NCI-H510A treated with DMSO at 0.1 percent for 48 hours (cell line): Measurements from ENCODE around the gene TNFRSF19.
"Not testable (repeated sequence)": the region's sequence is repeated elsewhere in the genome, so short reads cannot be mapped to it uniquely, and the experiment has no call there.

Source experiments
- DNase-seq: peaks from one replicate; lab custom pipeline; 2025; lab: John Stamatoyannopoulos, UW

Gene TNFRSF19

DNA sequence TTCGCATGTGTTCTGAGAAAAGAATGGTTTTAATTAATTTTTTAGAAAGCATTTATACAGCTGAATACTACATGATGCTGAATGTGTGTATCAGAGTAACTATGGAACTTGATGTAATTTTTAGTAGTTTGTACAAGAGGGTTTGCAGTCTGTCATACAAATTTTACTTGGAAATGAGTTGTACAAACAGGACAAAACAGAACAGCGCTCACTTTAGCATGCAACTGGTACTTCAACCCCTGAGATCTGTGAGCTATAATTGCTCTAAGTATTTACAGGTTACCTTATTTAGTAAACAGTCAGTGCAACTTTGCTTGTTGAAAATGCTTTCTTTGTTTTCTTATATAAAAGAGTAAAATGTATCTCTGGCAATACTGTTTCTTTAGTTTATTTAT is 706 bp downstream of the TNFRSF19 start:
- DNase-seq = peak; percentile 38

DNA sequence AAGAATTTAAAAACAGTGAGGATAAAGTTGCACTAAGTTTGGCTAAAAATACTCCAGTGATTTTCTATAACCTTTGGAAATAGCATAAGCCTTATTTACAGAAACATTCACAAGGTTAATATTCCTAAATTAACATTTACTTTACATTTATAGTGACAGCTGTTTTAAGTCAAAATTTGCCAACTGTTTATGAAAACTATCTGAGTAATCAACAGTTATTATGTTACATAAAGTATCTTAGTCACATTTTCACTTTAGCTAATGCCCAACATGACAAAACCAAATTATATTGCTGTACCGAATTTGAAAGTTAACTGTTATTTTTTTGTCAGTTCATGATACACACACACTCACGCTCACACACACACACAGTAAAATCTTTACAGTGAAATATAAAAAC is 1.2 kb downstream of the TNFRSF19 start:
- no peak for DNase-seq

DNA sequence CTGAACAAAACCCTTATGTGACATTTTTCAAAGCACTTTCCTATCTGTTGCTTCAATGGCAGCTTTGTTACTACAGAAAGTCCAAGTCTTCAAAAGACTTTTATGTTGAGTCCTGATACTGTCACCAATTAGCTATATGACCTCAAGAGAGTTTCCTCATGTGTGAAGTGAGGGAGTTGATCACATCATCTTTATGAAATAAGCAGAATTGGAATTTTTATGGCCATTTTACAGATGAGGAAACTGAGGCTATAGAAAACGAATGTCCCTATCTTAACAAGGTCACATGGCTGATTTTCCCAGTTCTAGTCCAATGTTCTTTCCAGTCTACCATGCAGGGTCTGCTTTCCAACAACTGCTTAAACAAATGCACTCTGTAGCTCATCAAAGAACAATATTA is 2.6 kb downstream of the TNFRSF19 start:
- no peak for DNase-seq

DNA sequence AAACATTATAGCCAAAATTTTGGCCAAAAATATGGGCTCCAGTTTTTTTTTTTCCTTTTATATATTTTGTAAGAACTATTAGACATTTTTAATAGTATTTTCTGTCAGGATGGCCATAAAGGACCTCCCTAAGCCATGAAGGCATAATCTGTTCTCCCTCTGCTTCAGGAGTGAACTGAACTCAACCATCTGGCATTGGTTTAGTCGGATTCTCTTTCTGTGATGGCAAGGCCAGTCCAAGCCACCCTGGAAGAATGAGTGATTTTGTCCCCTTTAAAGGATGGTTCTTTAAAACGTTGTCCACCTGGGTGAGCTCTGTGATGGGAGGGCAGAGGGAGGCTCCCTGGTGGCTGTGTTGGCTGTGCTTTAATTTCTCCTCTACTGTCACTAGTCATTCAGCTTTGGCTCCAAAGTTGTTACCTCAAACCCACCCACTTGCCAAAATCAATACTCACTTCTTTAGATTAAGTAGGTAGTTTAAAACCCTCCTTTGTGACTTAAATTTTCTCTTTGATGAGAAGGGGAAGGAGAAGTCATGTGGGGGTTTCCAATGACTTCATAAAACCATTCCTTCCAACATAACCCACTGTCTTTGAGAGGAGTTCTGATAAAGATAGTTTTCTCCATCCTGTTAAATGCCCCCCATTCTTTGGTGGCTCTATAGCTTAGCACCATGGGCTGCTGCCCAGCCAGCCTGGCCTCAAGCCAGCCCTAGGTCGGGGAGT is 4.4 kb downstream of the TNFRSF19 start:
- no peak for DNase-seq

DNA sequence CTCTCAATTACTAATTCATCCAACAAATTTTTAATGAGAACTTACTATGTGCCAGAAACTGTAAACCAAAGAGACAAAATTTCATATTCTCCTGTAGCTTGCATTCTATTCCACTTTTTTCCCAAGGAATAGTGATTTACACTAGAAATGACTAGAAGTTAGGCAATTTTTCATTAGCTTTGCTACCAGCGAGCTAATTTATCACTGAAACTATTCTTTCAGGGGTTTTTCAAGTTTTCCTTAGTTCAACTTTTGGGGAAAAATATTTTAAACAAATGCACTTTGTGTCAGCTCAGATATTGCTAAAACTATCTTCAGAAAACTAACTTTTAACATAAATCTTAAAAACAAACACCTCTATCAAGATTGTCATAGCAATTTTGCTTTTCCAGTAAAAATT is 5.4 kb downstream of the TNFRSF19 start:
- no peak for DNase-seq

GRCh38 chr13:23578411-23579071 is 8.3 kb downstream of the TNFRSF19 start:
- DNase-seq = peak; percentile 48

GRCh38 chr13:23579072-23579895 is 9.1 kb downstream of the TNFRSF19 start:
- peak; percentile 86 for DNase-seq

DNA sequence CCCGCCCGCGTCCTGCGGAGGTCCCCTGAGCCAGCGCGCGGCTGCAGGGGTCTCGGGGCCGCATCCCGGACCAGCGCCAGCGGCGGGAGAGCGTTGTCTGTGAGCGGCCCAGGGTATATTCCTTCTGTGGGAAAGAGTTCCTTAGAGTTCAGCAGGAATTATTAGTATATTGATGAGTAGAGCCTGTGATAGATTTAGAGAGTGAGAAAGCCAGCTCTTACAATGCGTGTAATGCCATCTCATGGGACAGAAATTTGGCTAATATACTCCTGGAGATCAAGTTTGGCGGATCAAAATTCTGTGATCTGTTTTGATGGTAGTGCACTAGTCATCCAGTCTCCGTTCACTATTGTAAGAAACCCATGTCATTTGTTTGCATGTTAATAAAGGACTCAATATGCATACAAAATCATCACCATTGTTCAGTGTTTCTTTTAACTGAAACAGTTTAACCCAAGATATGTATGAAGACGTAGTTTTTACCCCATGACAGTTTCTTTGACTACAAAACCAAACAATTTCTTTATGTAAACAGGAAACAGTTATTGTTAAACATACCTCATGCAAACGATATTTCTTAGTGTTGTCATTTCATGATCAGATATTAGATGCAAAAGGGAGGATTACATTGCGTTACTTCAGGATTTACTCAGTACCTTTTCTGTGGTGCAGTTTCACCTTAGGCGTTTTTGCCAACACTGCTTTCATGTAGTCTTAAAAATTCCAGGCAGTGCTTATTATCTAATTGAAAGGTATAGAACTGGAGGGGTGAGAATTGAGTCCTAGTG is 9.9 kb downstream of the TNFRSF19 start:
- peak; percentile 3 for DNase-seq

GRCh38 chr13:23580684-23581060 is 10.5 kb downstream of the TNFRSF19 start:
- no peak for DNase-seq

DNA sequence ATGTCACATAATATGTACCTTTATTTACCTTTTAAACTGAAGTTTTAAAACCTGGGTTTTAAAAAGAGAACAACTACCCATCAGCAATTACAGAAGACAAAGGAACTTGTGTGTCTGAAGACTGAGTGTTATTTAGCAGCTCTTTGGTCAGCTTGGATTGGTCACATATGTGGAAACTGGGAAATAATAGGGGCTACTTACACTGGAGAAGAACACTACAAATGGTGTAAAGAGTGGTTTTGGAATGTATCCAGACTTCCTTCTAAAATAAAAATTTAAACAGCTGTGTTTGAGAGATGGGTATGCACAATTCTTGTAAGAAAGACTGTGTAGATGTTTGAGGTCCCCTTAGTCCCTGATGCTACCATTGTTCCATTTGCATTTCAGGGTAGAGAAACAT is 13.3 kb downstream of the TNFRSF19 start:
- no peak for DNase-seq

DNA sequence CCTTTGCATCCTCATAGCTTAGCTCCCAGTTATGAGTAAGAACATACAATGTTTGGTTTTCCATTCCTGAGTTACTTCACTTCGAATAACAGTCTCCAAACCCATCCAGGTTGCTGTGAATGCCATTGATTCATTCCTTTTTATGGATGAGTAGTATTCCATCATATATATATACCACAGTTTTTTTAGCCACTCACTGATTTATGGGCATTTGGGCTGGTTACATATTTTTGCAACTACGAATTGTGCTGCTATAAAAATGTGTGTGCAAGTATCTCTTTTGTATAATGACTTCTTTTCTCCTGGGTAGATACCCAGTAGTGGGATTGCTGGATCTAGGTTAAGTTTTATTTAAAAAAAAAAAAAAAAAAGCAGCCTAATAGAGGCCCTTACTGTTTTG is 14.1 kb downstream of the TNFRSF19 start:
- no peak for DNase-seq

GRCh38 chr13:23586336-23586735 is 16.1 kb downstream of the TNFRSF19 start:
- no peak for DNase-seq

DNA sequence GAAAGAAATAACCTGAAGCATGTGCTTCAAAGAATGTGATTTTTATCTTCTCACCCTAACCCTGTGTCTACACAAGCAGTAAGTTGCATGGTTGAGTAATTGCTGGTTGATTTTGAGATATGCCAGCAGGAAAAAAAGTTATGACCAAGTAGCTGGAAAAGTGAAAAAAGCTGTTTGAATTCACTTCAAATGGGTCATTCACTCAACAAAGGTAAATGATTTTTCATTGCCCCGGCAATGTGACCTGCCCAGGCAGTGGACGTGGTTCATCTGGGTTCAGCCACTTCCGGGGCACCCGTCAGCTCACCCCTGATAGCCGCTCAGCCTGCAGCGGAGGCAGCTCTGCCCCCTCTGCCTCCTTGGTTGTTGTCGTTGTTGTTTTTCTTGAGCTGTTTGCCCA is 18.5 kb downstream of the TNFRSF19 start:
- DNase-seq = no peak

GRCh38 chr13:23592596-23592995 is 22.4 kb downstream of the TNFRSF19 start:
- DNase-seq = no peak

DNA sequence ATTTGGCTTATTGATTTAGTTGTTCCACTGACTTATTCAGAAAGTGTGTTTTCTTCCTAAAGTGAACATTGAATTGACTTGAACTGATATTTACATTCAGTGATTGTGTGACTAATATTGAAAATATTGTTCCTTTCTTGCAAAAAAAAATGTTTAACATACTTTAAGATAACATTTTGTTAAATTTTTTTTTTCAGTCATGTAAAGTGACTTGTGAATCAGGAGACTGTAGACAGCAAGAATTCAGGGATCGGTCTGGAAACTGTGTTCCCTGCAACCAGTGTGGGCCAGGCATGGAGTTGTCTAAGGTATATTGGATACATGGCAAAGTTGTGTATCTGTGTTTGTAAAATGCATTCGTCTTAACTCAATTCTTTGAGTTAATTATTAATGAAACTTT is 22.9 kb downstream of the TNFRSF19 start:
- no peak for DNase-seq

GRCh38 chr13:23594290-23594689 is 24.1 kb downstream of the TNFRSF19 start:
- DNase-seq = not testable (repeated sequence)

- DNase-seq = no peak
Measured at GRCh38 chr13:23598369-23598768, 28.2 kb downstream of the TNFRSF19 start.

- DNase-seq = no peak
Measured at GRCh38 chr13:23599083-23599925, 29.1 kb downstream of the TNFRSF19 start.

DNA sequence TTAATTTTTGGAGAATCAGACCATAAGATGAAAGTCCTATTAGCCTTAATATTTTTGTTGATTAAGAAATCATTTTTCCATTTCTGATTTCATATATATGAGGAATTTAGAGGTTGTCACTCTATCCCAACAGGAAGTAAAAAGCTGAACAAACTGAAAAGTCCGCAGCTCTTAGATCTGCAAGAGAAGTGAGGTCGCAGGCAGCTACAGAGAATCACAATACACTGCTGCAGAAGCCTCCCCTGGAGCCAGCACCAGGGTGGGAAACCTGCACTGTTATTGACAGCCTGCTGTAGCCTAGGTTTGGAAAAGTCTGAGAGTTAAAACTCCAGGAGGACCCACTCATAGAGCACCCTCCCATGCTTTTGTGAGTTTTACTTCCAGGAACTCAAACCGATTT is 29.9 kb downstream of the TNFRSF19 start:
- DNase-seq = no peak

DNA sequence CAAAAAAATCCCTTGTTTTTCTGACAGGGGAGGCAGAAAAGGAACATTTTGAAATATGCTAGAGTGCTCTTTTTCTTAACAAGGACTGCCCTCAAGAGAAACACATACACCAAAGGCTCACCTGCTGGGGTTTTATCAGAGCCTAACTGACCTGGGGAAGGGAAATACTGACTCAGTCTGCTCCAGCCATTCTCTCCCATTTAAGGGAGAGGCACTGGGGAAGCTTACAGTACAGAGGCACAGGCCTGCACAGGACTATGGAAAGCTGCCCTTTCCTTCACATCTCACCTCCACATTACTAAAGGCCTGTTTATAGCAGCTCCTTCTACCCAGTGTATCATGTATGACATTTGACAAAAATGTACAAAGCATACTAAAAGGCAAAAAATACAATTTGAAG is 30.3 kb downstream of the TNFRSF19 start:
- no peak for DNase-seq

- DNase-seq = no peak
Measured at GRCh38 chr13:23605831-23606230, 35.6 kb downstream of the TNFRSF19 start.
